GM12878 (cell line): ENCODE measurements around the gene SP110. TPM values are rescaled to one million over a fixed set of nuclear protein-coding genes. Genes with fewer than 3 reads are reported as not detected.

ENCODE experiments used
- ATAC-seq: fragments of 200-7000 bp; cut with Tn5 transposase; 3 replicates; pipeline ENCODE4 v1.9.1; 2020; ENCODE audit warnings: mild to moderate bottlenecking, moderate library complexity
- BruUV-seq: library from RNA; stranded (reverse); fragments of 400-500 nt; replicated peaks from 2 replicates; lab custom pipeline; 2021; lab: Mats Ljungman, UMichigan
- CTCF ChIA-PET: fragments of 300-600 bp; sonication (Branson Sonifier 250); formaldehyde crosslinking; extraction: SDS; loops from one replicate; lab custom pipeline; 2021; ENCODE audit warnings: inconsistent platforms; lab: Yijun Ruan, JAX
- POLR2A ChIA-PET: fragments of 350-600 bp; formaldehyde crosslinking; extraction: SDS; loops from one replicate; lab custom pipeline; 2021; ENCODE audit warnings: inconsistent platforms; lab: Charles Lee
- RAD21 ChIA-PET: fragments of 300-600 bp; sonication (Branson Sonifier 250); formaldehyde crosslinking; loops from one replicate; lab custom pipeline; 2023; ENCODE audit warnings: antibody characterized with exemption; ENCODE audit not compliant: unreplicated experiment; lab: Charles Lee
- SMC1A ChIA-PET: fragments of 300-600 bp; sonication (Branson Sonifier 250); formaldehyde crosslinking; loops from one replicate; lab custom pipeline; 2023; ENCODE audit not compliant: unreplicated experiment, uncharacterized antibody; lab: Charles Lee
- DNase-seq: peaks from one replicate; pipeline ENCODE4 v3.0.0-alpha.2; 2011; ENCODE audit warnings: low read depth, low spot score
- FAIRE-seq: peaks from 3 replicates; lab custom pipeline; 2011; peaks lifted over from hg19 to GRCh38; lab: Jason Lieb, UNC
- H2AFZ ChIP-seq: 2 replicates; pipeline ENCODE4 v1.6.0; 2011; ENCODE audit warnings: low read depth, low read length, control low read depth; ENCODE audit not compliant: control insufficient read depth
- H3K27ac ChIP-seq: 2 replicates; pipeline ENCODE4 v1.5.1; 2011; ENCODE audit warnings: control low read depth; ENCODE audit not compliant: control insufficient read depth, insufficient read depth
- H3K27me3 ChIP-seq, 2 experiments: replicated peaks in 1 of 2; 2 replicates each; pipeline versions ENCODE4 v1.6.0 to v1.6.1; 2011; ENCODE audit warnings: low read length in 1 of 2; ENCODE audit not compliant: control insufficient read depth in 2 of 2, insufficient read depth in 2 of 2
- H3K36me3 ChIP-seq, 2 experiments: 2 replicates each; pipeline ENCODE4 v1.5.1; 2011; ENCODE audit warnings: low read length in 1 of 2; ENCODE audit not compliant: control insufficient read depth in 2 of 2, insufficient read depth in 2 of 2
- H3K4me1 ChIP-seq: 2 replicates; pipeline ENCODE4 v1.6.1; 2011; ENCODE audit warnings: mild to moderate bottlenecking, low read length, moderate library complexity, mixed read lengths; ENCODE audit not compliant: control insufficient read depth, insufficient read depth
- H3K4me2 ChIP-seq: 2 replicates; pipeline ENCODE4 v1.6.0; 2011; ENCODE audit warnings: control low read depth; ENCODE audit not compliant: control insufficient read depth, insufficient read depth
- H3K4me3 ChIP-seq: fragments of 200-600 bp; sonication (generic); 2 replicates; pipeline ENCODE4 v1.5.1; 2016
- H3K79me2 ChIP-seq: 2 replicates; pipeline ENCODE4 v1.6.0; 2011; ENCODE audit warnings: low read length; ENCODE audit not compliant: control insufficient read depth, insufficient read depth
- H3K9ac ChIP-seq: 2 replicates; pipeline ENCODE4 v1.8.0; 2011; ENCODE audit warnings: low read length, control low read depth, mixed read lengths; ENCODE audit not compliant: control insufficient read depth, insufficient read depth
- H3K9me3 ChIP-seq: replicated peaks from 3 replicates; pipeline ENCODE4 v1.5.1; 2011; ENCODE audit warnings: mild to moderate bottlenecking, low read length; ENCODE audit not compliant: control insufficient read depth, insufficient read depth
- H4K20me1 ChIP-seq: 2 replicates; pipeline ENCODE4 v1.6.0; 2011; ENCODE audit not compliant: control insufficient read depth, insufficient read depth
- CBFB ChIP-seq: IDR thresholded peaks from 2 replicates; pipeline ENCODE4 v1.6.1; 2016; ENCODE audit warnings: antibody characterized with exemption, low read depth
- CHD4 ChIP-seq: fragments of 200-600 bp; sonication (generic); IDR thresholded peaks from 2 replicates; pipeline ENCODE4 v1.6.1; 2016; ENCODE audit warnings: mild to moderate bottlenecking
- E2F8 ChIP-seq: fragments of 450-650 bp; IDR thresholded peaks from 2 replicates; pipeline ENCODE4 v1.6.1; 2018; ENCODE audit warnings: mild to moderate bottlenecking, low read depth, moderate library complexity; ENCODE audit not compliant: partially characterized antibody
- WGBS: methylation state at CpG from one replicate; pipeline ENCODE4 v1.1.6; 2016; ENCODE audit warnings: low lambda C conversion rate; ENCODE audit not compliant: insufficient replicate concordance, insufficient coverage; ENCODE audit errors: missing lambda C conversion rate; 5-methylcytosine and 5-hydroxymethylcytosine counted together
- in situ Hi-C: fragments of 300-500 bp; cut with MboI; formaldehyde crosslinking; loops from 9 replicates; pipeline ENCODE4 v1.14.3; 2018; ENCODE audit warnings: mixed read lengths
- intact Hi-C: fragments of 100-400 bp; cut with micrococcal nuclease; formaldehyde crosslinking; loops from one replicate; pipeline ENCODE4 v1.14.2; 2022; ENCODE audit not compliant: unreplicated experiment
- polyA plus RNA-seq, 11 experiments: library from polyadenylated mRNA; depleted of rRNA in 4 of 11; unstranded in 6 of 11; stranded (reverse) in 5 of 11; fragments of >200 nt; fragmentation: Nextera tagmentation in 4 of 11; fragmentation: Illumina TruSeq in 1 of 11; extraction: Ambion mirVana in 4 of 11; extraction: Trizol in 1 of 11; gene quantifications; 1 replicate in 1 of 11; 2 replicates in 10 of 11; pipeline versions ENCODE4 v1.2.1 to v1.2.3, GENCODE V29; 2011 to 2016; ENCODE audit warnings: inconsistent platforms in 2 of 11, missing spikeins in 2 of 11, low read depth in 1 of 11
- total RNA-seq, 4 experiments: library from RNA; depleted of rRNA in 3 of 4; stranded (reverse); fragments of >200 nt in 3 of 4; fragmentation: Illumina TruSeq in 1 of 4; extraction: Trizol in 1 of 4; gene quantifications; 2 replicates each; pipeline versions ENCODE4 v1.2.1 to v1.2.3, GENCODE V29; 2013 to 2021

SP110 gene
- total and polyA plus RNA-seq, 10 of the 15 experiments (the other 5 are each of a cell fraction or from before 2014, with no cell fraction given): 81.2 to 149 (median 100) TPM

GRCh38 chr2:230231251-230231650 lies 11.5 kb upstream of the SP110 start:
- SMC1A ChIA-PET: interaction anchor here (1.3 to 2.0 kb wide), 5 partner anchors 26 to 96 kb away, joined by 3 to 7 read pairs (median 5); partner anchors contain the start of gene SP140L
- Histone ChIP-seq H3K4me3 (0 out of 2 replicates have a peak overlapping the region, but pooled peaks have one; percentile 17), H3K27ac (no peak overlapping the region), H3K79me2 (peaks cover 69% of the 10 kb centered on the region), H3K9ac (no peak overlapping the region), H2AFZ (no peak overlapping the region)
- 7% methylated on average over 3 of the region's 3 CpGs for WGBS
- no peak for ATAC-seq
- no TSS peak for BruUV-seq
- TF ChIP-seq CBFB (no peak), CHD4 (no peak), E2F8 (no peak)
- TF ChIP-seq, all 136 proteins: peak for 0
- DNase-seq (no peak), FAIRE-seq (no peak)
- intact Hi-C loops: no loop called here
- Histone ChIP-seq H3K4me2 (peak overlapping the region; percentile 4; the same call in 1 of the 2 replicates), H3K9me3 (peaks cover 16% of the 10 kb centered on the region), H3K36me3 (peaks cover 0 to 10% of the 10 kb centered on the region in 2 experiments; a peak in 2 of 4 replicates), H3K4me1 (peaks cover 34% of the 10 kb centered on the region), H3K27me3 (no peaks in the 10 kb centered on the region), H4K20me1 (no peaks in the 10 kb centered on the region)
- CTCF ChIA-PET: no interaction called here
- POLR2A ChIA-PET: no interaction called here
- in situ Hi-C loops: no loop called here
- RAD21 ChIA-PET: interaction anchor here (2.1 kb wide), 1 partner anchor 29 kb away, joined by 12 read pairs; no protein-coding TSS in a partner anchor
